Right forelimb (tissue), 1 donor: ENCODE measurements around the gene CETP.
"Not testable (repeated sequence)": the region's sequence is repeated elsewhere in the genome, so short reads cannot be mapped to it uniquely, and the experiment has no call there.

Source experiments
- DNase-seq: peaks from one replicate; pipeline ENCODE4 v3.0.0-alpha.2; 2018

Gene CETP

DNA sequence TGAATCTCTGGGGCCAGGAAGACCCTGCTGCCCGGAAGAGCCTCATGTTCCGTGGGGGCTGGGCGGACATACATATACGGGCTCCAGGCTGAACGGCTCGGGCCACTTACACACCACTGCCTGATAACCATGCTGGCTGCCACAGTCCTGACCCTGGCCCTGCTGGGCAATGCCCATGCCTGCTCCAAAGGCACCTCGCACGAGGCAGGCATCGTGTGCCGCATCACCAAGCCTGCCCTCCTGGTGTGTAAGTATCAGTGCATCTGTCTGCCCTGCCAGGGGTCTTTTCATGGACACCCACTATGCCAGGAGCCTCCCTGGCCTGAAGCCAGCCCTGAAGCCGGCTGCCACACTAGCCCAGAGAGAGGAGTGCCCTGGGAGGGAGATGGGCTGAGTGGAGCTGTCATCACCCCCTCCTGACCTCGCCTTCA is at the start of gene CETP:
Gene CETP, plus strand, starts transcription at position 100 of the 431 bp plus-strand sequence. Its CDS starts 30 bp downstream, at position 130.
- no peak for DNase-seq

DNA sequence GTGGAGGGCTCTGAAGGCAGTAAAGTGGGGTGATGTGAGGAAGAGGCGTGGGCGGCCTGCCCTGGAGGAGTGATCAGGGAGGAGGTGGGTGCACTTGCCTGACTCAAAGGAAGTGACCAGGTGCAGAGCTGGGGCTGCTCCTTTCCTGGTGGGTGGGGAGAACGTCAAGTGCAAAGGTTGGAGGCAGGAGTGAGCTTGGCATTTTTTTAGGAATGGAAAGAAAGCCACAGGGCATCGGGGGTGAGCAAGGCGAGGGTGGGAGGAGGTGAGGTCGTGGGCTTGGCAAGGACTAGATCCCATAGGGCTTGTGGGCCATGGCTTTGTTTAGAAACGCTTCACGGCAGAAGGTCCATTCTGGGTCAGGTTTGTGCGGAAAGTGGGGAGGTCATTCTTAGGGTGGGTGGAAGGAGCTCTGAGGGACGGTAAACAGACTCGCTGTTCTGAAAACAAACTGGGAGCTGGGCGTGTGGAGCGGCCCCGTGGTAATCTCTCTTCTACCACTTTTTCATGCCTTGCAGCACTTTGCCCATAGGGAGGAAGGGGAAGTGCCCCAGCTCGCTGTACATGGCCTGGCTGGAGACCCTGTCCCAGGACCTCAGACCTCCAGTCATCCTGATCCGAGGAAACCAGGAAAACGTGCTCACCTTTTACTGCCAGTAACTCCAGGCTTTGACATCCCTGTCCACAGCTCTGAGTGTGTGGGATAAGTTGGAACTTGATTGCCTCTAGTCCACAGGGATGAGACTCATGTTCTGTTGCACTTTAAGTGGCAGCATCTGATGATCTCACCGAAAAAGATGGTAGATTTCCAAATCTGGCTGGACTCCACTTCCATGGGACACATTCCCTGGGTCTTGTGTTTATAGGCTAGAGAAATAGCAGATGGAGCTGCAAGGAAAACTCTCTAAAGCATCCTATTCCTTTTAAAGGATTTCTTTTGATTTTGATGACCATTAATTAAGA is 48.7 kb upstream of the CETP start:
- DNase-seq = no peak

GRCh38 chr16:56914896-56915295 is 46.9 kb upstream of the CETP start:
- DNase-seq = no peak

DNA sequence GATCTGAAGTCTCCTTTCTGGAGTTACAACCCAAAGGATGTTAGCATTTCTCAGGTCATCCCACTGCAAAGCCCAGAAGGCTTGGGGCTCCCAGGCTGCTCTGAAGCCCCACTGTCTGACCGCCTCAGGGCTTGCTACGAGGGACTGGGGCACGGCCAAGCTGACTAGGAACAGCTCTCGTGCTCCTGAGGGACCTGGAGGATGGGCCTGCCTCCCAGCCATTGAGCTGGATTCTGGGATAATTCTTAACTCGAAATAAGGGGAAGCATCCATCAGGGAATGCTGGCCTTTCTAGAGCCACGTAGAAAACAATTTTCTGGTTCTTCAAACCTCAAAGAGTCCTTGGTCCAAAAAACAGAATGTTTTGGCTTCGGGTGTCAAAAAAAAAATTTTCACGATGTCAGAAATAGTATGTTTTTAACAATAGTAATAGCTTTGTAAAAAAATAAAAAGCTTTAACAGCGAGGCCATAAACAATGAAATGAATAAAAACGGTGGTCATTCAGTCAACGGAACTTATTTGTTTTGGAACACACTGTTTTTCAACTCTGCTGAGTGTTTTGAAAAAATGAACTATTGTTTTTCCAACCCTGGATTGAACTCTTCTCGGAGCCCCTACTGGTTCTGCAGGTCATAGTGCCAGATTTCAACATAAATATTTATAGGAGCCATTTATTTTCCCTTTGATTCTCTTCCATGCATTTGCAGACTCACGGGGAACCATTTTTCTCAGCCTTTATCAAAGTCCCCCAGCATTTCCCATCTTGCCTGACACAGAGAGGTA is 46.2 kb upstream of the CETP start:
- DNase-seq = no peak

- DNase-seq = no peak
Measured at GRCh38 chr16:56916571-56917403, 45.0 kb upstream of the CETP start.

GRCh38 chr16:56918467-56919012 is 43.2 kb upstream of the CETP start:
- DNase-seq = no peak

GRCh38 chr16:56919099-56919800 is 42.5 kb upstream of the CETP start:
- no peak for DNase-seq

DNA sequence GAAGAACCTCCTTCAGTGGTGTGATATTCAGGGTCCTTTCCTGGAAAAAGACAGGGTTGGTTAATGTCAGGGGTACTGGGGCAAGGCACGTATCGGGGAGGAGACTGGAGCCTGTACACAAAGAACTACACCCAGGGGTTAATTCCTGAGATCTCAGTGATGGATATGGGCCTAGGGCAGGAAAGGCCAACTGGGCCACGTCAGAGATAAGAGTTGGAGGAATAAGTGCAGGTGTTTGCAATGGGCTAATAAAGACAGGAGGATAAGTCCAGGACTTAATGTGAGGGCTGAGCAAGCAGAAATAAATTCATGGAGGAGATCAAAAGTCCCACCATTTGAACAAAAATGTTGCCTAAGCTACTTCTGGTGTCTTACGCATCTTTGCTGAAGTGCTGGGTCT is 40.2 kb upstream of the CETP start:
- DNase-seq = no peak

- no peak for DNase-seq
Measured at GRCh38 chr16:56923481-56924091, 38.2 kb upstream of the CETP start.

DNA sequence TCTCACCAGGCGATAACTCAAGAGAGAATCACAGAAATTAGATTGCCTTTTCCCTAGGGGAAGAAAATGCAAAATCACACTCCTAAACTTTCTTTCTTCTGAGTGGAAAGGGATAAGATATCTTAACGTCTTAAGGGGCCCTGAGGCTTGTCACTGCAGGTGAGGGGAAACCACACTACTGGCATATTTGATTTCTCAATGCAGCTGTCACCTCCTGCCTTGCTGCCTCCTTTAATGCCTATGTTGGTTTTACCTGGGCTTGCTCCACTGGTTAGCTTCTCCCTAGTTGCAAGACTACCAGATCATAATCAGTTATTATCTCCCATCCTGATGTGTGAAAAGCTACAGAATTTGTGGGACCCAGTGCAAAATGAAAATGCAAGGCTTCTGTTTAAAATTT is 34.3 kb upstream of the CETP start:
- DNase-seq = no peak

DNA sequence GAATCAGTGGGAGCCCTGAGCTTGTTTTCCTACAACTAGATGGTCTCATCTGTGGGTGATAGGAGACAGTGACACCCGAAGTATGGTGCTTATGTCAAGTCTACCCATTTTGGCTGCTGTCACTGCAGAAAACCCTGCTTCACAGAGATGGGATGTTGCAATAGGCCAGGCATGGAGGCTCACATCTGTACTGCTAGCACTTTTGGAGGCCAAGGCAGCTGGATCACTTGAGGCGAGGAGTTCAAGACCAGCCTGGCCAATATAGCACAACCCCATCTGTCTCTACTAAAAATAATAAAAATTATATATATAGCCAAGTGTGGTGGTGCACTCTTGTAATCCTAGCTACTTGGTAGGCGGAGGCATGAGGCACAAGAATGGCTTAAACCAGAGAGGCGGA is 32.1 kb upstream of the CETP start:
- no peak for DNase-seq

GRCh38 chr16:56930486-56931270 is 31.1 kb upstream of the CETP start:
- no peak for DNase-seq

DNA sequence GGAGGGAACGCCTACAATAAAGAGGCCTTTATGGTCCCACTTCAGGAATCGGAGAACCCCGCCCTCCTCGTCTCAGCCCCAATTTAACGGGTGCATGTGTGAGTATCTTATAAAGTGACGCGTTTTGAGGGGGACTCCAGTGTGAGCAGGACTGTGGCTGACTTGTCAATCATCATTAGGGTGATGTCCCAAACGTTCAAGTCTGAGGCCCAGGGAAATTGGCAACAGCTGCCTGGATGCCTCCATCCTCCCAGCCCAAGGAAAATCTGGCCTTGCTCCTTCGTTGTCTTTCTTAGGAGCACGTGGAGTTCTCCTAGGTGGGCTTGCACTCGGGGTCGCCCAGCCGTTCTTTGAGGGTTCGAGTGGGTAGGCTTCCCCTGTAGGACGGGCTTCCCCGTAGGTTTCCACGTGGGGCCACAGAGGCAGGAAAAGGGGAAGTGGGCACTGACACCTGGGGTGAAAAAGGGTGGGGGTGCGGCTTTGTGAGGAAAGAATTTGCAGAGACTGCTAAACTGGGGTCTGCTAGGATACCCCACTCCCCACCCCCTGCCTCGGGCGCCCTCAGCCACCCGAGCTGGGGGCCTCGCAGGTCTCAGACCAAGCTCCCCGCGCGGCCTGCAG is 30.4 kb upstream of the CETP start:
- DNase-seq = peak; percentile 63

GRCh38 chr16:56931892-56932720 is 29.6 kb upstream of the CETP start, which contains the start of gene HERPUD1:
Gene HERPUD1, plus strand, starts transcription at chr16:56932142. Its CDS starts 103 bp downstream, at chr16:56932245.
- DNase-seq = peak; percentile 99

DNA sequence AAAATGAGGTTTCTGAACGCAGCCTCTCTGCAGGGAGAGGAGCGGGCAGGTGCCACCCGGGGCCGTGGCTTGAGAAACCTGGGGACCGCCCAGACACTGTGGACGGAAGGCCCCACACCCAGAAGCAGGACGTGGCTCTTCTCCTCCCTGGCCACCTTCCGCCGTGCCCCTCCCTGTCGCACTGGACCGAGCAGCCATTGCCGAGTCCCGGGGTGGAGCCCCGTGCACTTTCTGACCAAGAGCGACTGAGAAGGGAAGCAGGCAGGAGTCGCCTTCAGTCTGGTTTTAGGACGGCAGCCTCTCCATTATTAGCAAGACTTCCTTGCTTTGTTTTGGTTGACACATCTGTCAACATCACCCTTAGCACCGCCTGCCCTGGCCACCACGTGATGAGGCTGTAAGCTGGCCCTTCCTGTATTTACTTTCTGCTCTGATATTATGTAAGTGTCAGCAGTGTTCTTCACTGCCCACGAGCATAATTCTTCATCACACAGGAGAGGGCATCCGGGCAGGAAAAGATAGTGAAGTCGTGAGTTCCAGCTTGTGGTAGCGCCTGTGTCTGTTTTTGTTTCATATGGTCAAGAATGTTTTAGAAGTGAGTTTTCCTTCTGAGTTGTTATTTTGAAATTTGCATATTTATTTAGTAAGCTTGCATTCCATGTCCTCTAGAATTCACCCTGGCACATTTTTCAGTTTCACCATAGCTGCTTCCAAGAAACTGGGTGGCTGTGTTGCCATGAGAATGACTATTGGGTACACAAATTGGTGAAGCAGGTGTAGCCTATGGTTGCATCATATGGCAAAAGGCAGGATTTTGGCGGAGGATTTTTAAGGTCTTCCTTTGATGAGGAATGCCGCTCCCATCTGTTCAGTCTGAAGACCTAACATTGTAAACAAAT is 28.8 kb upstream of the CETP start:
- peak; percentile 78 for DNase-seq

DNA sequence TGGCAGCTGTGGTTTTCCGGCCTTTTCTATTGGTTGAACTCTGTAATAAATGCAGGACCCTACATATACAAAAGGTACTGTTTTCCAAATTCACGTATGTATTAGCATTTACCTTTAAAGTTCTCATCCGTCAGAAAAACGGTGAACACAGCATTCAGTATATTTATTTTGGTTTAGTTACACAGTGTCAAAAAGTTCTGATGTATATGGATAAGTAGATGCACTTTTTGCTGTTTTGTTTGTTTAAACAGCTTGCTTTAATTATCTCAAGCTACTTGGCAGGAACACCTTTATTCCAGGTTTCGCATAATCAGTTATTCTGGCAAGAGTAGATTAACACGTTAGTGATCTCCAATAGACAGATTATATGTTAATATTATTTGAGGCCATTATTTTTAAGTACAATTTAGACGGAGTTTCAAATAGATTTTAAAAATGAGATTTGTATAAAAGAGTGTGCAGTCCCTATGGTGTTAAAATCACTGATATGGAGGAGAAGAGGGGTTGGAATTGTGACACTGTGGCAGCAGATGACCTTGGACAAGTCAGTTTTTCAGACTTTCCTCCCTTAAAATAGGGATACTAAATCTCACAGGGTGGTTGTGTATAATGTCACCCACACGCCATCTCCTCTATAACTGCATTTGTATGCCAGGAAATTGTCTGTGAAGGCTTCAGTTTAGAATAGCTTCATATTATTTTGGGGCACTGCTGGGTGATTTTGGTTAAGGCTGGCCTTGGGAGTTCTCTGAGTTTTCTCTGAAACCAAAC is 27.7 kb upstream of the CETP start:
- no peak for DNase-seq

GRCh38 chr16:56934599-56935145 is 27.1 kb upstream of the CETP start:
- DNase-seq = not testable (repeated sequence)
